GM18867 (cell line): ENCODE measurements around the gene FBXO10.
"Not testable (repeated sequence)": the region's sequence is repeated elsewhere in the genome, so short reads cannot be mapped to it uniquely, and the experiment has no call there.

Experiments used
- ATAC-seq: cut with Tn5 transposase; IDR thresholded peaks from one replicate; pipeline ENCODE4 v1.9.1; 2021; ENCODE audit warnings: mild to moderate bottlenecking, moderate library complexity; ENCODE audit not compliant: unreplicated experiment

The FBXO10 gene

GRCh38 chr9:37485389-37486255, 90.6 kb downstream of the FBXO10 start, which contains the start of gene POLR1E:
Gene POLR1E, plus strand, starts transcription at chr9:37485948. Its CDS starts 100 bp downstream, at chr9:37486048.
- ATAC-seq, result peak; percentile 97

- no peak for ATAC-seq
These were observed 95.4 kb downstream of the FBXO10 start for GRCh38 chr9:37480759-37481158.

GRCh38 chr9:37477987-37478619, 98.1 kb downstream of the FBXO10 start:
- ATAC-seq, result not testable (repeated sequence)

- ATAC-seq, result not testable (repeated sequence)
These were observed 98.7 kb downstream of the FBXO10 start for GRCh38 chr9:37477443-37477842.

DNA sequence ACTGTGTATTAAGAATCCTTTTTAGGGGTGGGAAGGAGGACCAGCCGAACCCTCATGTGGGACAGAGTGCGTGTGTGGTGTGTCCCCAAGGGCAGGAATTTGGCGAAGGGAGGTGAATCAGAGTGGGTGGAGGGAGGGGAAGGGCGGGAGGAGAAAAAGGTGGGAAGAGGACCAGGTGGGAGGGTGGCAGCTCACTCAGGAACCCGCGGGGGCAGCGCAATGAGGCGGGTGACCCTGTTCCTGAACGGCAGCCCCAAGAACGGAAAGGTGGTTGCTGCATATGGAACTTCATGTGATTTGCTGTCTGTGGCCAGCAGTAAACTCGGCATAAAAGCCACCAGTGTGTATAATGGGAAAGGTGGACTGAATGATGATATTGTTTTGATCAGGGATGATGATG, 99.2 kb downstream of the FBXO10 start:
- ATAC-seq, result no peak

DNA sequence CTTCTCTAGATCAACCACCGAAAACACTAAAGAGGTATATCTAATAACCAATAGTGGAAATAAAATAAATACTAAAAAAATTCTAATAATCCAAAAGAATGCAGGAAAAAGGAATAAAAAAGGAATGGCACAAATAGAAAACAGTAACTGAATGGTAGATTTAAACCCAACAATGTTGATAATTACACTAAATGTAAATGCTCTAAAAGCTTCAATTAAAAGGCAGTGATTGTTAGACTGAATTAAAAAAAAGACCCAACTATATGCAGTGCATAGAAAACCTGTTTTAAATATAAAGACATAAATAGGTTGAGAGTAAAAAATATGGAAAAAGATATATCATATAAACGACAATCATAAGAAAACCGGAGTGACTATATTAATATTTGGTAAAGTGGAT, 101.7 kb downstream of the FBXO10 start:
- no peak for ATAC-seq

DNA sequence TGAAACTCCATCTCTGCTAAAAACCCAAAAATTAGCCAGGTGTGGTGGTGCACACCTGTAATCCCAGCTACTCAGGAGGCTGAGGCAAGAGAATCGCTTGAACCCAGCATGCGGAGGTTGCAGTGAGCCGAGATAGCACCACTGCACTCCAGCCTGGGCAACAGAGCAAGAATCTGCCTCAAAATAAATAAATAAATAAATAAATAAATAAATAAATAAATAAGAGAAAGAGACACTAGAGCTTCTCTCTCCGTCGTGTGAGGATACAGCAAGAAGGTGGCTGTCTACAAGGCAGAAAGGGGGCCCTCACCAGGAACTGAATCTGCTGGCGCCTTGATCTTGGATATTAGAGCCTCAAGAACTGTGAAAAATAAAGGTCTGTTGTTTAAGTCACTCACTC, 102.2 kb downstream of the FBXO10 start:
- not testable (repeated sequence) for ATAC-seq

GRCh38 chr9:37471942-37472684, 104.1 kb downstream of the FBXO10 start:
- ATAC-seq, result no peak

GRCh38 chr9:37468620-37469019, 107.6 kb downstream of the FBXO10 start:
- ATAC-seq, result no peak

GRCh38 chr9:37467530-37467929, 108.7 kb downstream of the FBXO10 start:
- ATAC-seq, result not testable (repeated sequence)

- ATAC-seq, result peak; percentile 13
These were observed 110.0 kb downstream of the FBXO10 start for GRCh38 chr9:37466037-37466709.

- peak; percentile 80 for ATAC-seq
These were observed 110.7 kb downstream of the FBXO10 start, which contains the start of gene ZBTB5 for GRCh38 chr9:37465249-37466036. Gene ZBTB5, minus strand, starts transcription at chr9:37465450. Its CDS starts 22,899 bp downstream, at chr9:37442551.

DNA sequence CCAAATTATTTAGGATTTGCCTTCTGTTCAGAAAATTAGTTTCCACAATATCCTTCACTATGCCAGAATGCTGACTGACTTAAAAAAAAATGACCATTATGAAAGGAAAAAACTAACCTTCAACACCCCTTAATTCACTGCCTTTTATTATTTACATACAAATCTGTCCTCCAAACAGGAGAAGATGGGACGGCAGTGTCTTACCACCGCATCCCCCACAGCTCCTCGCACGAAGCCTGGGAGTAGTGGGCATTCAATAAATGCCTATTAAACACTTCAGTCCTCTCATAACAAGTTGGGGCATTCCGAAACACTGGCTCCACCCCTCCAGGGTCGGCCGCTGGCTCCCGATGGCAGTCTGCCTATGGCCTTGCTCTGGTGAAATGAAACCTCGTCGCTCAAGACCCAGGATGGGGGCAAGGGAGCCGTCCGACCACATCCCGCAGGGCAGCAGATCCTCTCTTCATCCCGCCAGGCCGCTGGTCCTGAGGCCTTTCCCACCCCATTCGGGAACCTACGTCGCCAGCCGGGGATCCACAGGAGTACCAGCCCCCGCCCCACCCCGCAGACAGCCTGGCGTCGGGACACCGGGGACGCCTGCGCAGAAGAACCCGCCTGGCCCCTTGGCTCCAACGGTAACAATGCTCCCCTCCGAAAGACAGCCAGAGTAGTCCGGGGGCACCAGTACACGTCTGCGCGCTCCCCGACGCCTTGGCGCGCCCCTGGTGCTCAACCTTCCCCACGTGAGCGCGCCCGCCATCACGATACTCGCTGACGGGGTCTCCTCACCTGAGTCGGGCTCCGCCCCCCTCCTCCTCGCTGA, 111.5 kb downstream of the FBXO10 start:
- peak; percentile 42 for ATAC-seq

GRCh38 chr9:37464006-37464405, 112.2 kb downstream of the FBXO10 start:
- no peak for ATAC-seq
